ENCODE measurements around the gene GPRIN2. TPM values are rescaled to one million over a fixed set of nuclear protein-coding genes. Genes with fewer than 3 reads are reported as not detected.
"Not testable (repeated sequence)": the region's sequence is repeated elsewhere in the genome, so short reads cannot be mapped to it uniquely, and the experiment has no call there.

GPRIN2 gene
- total RNA-seq, 1 donor from 2014 or later = 6.3 TPM

DNA sequence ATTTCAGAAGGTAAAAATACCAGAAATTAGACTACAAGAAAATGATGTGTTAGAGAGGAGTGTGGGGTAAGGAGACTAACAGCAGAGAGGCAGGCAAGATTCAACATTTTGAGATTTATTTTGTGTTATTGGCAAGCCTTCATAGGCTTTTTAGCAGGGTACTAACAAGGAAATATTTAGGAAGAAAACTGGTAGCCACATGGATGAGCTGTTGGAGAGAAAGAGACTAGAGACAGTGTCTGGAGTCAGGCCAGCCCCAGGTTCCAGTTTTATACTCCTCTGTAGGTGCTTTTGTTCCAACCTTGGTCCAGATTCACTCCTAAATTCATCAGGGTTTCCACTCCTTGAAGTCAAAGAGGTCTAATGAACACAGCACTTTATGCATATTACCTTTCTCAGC is 41.1 kb downstream of the GPRIN2 start:
- H3K9me3 ChIP-seq = no peaks in the 10 kb centered on the region
- no peaks in the 10 kb centered on the region for H3K27me3 ChIP-seq
- H3K36me3 ChIP-seq = no peaks in the 10 kb centered on the region
- no peak overlapping the region for H3K4me3 ChIP-seq
- TF ChIP-seq, protein P1, sequence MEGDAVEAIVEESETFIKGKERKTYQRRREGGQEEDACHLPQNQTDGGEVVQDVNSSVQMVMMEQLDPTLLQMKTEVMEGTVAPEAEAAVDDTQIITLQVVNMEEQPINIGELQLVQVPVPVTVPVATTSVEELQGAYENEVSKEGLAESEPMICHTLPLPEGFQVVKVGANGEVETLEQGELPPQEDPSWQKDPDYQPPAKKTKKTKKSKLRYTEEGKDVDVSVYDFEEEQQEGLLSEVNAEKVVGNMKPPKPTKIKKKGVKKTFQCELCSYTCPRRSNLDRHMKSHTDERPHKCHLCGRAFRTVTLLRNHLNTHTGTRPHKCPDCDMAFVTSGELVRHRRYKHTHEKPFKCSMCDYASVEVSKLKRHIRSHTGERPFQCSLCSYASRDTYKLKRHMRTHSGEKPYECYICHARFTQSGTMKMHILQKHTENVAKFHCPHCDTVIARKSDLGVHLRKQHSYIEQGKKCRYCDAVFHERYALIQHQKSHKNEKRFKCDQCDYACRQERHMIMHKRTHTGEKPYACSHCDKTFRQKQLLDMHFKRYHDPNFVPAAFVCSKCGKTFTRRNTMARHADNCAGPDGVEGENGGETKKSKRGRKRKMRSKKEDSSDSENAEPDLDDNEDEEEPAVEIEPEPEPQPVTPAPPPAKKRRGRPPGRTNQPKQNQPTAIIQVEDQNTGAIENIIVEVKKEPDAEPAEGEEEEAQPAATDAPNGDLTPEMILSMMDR (IDR thresholded peaks at IDR 0.05) = no peak
- intact Hi-C loops (cut with DNase I) = no loop called here
- no peak for DNase-seq (ENCODE audit: low spot score in 2 of 2)
- no peak overlapping the region for H3K27ac ChIP-seq
- H3K4me1 ChIP-seq = no peaks in the 10 kb centered on the region

DNA sequence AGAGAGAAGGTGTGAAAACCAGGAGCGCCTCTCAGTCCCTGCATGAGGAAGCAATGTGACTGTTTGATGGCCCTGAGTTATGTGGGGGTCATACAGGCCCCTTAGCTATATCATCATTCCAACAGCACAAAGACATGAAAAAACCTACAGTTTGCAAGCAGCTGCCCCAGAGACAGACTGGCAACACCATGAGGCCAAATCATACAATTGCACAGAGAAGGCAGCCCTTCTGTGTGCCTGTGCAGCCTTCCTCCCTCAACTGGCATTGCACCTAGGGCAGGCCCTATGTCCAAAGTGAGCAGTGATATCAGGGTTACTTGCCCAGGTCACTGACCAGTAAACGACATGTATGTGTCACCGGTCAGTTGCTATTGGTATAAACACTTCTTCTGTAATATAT is 41.6 kb downstream of the GPRIN2 start:
- H3K9me3 ChIP-seq = no peaks in the 10 kb centered on the region
- no peaks in the 10 kb centered on the region for H3K27me3 ChIP-seq
- no peaks in the 10 kb centered on the region for H3K4me1 ChIP-seq
- H3K27ac ChIP-seq = no peak overlapping the region
- H3K36me3 ChIP-seq = no peaks in the 10 kb centered on the region
- no peak overlapping the region for H3K4me3 ChIP-seq
- DNase-seq (ENCODE audit: low spot score in 2 of 2) = peak in 1 of 2 donors; percentile 22
- TF ChIP-seq, protein P1 (IDR thresholded peaks at IDR 0.05) = no peak
- intact Hi-C loops (cut with DNase I) = no loop called here

DNA sequence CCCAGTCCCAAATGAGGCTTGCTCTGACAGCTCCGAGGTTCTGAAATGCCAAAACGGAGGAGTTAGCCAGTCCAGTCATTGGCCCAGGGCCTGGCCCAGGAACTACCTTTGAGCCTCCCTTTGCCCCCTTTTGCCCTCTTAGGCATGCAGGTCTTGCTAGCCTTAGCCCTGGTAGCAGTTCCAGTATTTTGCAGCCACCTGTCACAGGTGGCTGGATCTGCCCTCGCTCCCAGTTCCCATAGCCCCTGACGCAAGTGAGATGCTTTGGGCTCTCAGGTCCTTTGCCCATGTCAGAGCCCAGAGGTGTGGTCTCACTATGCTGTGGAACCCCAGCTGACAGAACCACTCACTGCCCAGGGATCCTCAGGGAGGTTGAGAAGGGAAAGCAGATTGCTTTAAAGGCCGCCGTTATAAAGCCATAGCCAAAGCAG is 42.0 kb downstream of the GPRIN2 start:
- intact Hi-C loops (cut with DNase I) = no loop called here
- TF ChIP-seq, protein P1 (IDR thresholded peaks at IDR 0.05) = no peak
- H3K4me1 ChIP-seq = no peaks in the 10 kb centered on the region
- no peaks in the 10 kb centered on the region for H3K9me3 ChIP-seq
- DNase-seq (ENCODE audit: low spot score in 2 of 2) = peak in 1 of 2 donors; percentile 59
- H3K27ac ChIP-seq = no peak overlapping the region
- no peaks in the 10 kb centered on the region for H3K36me3 ChIP-seq
- H3K27me3 ChIP-seq = no peaks in the 10 kb centered on the region
- no peak overlapping the region for H3K4me3 ChIP-seq

DNA sequence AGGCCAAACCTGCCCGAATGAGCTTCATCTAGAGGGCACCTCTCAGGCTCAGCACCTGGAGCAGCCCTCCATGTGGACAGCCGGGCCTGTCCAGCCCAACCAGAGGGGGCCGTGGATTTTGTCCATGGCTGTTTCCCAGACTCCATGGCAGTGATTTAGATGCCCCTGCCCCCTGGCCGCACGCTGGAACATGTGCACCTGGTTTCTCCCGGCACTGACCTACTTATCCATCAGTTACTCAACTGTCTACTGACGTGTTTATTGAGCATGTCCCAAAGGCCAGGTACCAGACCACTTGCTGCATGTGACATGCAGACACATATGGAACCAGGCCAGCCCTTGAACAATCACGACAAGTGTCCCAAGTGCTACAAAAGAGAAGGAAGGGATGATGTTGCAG is 43.1 kb downstream of the GPRIN2 start:
- H3K36me3 ChIP-seq; H3K27me3 ChIP-seq; H3K4me1 ChIP-seq; intact Hi-C loops (cut with DNase I); DNase-seq (ENCODE audit: low spot score in 2 of 2); H3K9me3 ChIP-seq; H3K4me3 ChIP-seq; H3K27ac ChIP-seq: not testable (repeated sequence)

DNA sequence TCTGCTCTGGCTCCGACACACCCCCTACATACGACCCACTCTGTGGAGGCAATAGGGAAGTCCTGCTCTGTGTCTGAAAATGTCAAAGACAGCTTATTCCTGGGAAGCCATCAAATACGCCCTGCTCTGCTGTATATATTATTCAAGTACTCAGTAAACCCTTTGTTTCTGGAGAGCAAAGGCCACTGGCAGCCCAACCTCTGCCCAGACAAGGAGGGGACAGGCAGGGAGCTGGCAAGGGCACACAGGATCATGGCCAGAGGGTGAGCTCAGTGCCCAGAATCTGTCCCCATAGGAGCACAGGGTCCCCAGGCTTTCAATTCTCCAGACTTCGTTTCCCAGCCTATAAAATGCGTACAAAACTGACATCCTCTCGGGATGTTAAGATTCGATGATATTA is 43.7 kb downstream of the GPRIN2 start:
- not testable (repeated sequence) for H3K9me3 ChIP-seq

DNA sequence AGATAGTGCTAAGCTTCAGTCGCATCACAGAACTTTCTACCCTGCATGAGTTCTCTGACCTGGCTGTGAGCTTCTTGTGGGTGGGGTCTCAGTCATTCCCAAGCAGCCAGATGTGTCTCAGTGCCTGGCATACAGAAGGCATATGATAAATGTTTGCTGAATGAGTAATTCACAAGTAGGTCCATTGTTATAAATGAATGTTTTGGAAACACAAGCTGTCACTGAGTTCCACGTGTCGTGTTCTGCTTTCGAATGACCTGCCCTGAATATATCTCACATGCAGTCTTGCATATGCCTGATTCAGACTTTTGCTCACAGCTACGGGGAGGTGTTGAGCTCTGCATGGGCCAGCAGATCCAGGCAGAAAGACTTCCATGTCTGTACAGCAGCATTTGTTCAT is 44.5 kb downstream of the GPRIN2 start:
- H3K9me3 ChIP-seq; H3K4me3 ChIP-seq; H3K4me1 ChIP-seq; H3K36me3 ChIP-seq; H3K27me3 ChIP-seq; DNase-seq (ENCODE audit: low spot score in 2 of 2); H3K27ac ChIP-seq; intact Hi-C loops (cut with DNase I): not testable (repeated sequence)

More for the DNA sequence above, 43.7 kb downstream of the GPRIN2 start:
- H3K4me1 ChIP-seq; intact Hi-C loops (cut with DNase I); H3K36me3 ChIP-seq; H3K27me3 ChIP-seq; H3K27ac ChIP-seq; H3K4me3 ChIP-seq; DNase-seq (ENCODE audit: low spot score in 2 of 2): not testable (repeated sequence)

Other genes starting within 250 kb of the GPRIN2 start
- gene ANXA8L1, start 180.9 kb downstream of the GPRIN2 start, total RNA-seq = not detected
- not detected for gene NPY4R, start 90.7 kb downstream of the GPRIN2 start, total RNA-seq
- gene SYT15, start 22.5 kb upstream of the GPRIN2 start, total RNA-seq = 50.9 TPM

All from ascending aorta (tissue), 2 donors.